ENCODE data around the gene PDZD8.

GRCh38 chr10:117271427-117271826, 103.8 kb downstream of the PDZD8 start:
- TF ChIP-seq CTCF (IDR thresholded peaks at IDR 0.05; ENCODE audit: low read depth, low read length) (no peak), EZH2phosphoT487 (IDR thresholded peaks at IDR 0.05; ENCODE audit: low read depth) (no peak)
